Activated CD4-positive, alpha-beta memory T cell treated with anti-CD3 and anti-CD28 coated beads for 36 hours (primary cell): Measurements from ENCODE around the gene WWC1. TPM values are rescaled to one million over a fixed set of nuclear protein-coding genes. Genes with fewer than 3 reads are reported as not detected.
"Not testable (repeated sequence)": the region's sequence is repeated elsewhere in the genome, so short reads cannot be mapped to it uniquely, and the experiment has no call there.

ENCODE experiments used
- CTCF ChIA-PET: fragments of 350-600 bp; sonication (Branson Sonifier 250); formaldehyde crosslinking; loops from one replicate; lab custom pipeline; 2021; ENCODE audit warnings: antibody characterized with exemption, inconsistent platforms; lab: Charles Lee
- POLR2A ChIA-PET: fragments of 350-600 bp; sonication (Branson Sonifier 250); formaldehyde crosslinking; loops from one replicate; lab custom pipeline; 2021; ENCODE audit warnings: antibody characterized with exemption; lab: Charles Lee
- DNase-seq: peaks from one replicate; pipeline ENCODE4 v3.0.0-alpha.2; 2020
- H3K27ac Mint-ChIP-seq: one replicate; pipeline ENCODE4 v1.8.0; 2021; ENCODE audit warnings: mixed read lengths
- H3K27me3 Mint-ChIP-seq: one replicate; pipeline ENCODE4 v1.8.0; 2021; ENCODE audit warnings: mixed read lengths
- H3K36me3 Mint-ChIP-seq: one replicate; pipeline ENCODE4 v1.8.0; 2021; ENCODE audit warnings: mixed read lengths
- H3K4me1 Mint-ChIP-seq: one replicate; pipeline ENCODE4 v1.8.0; 2021; ENCODE audit warnings: low read depth, mixed read lengths
- H3K4me3 Mint-ChIP-seq: one replicate; pipeline ENCODE4 v1.8.0; 2021; ENCODE audit warnings: mild to moderate bottlenecking, mixed read lengths
- H3K9me3 Mint-ChIP-seq: one replicate; pipeline ENCODE4 v1.8.0; 2021; ENCODE audit warnings: mixed read lengths
- intact Hi-C: fragments of 100-400 bp; cut with micrococcal nuclease; formaldehyde crosslinking; loops from one replicate; pipeline ENCODE4 v1.15.1; 2023
- total RNA-seq, 2 experiments: library from RNA; stranded (reverse); gene quantifications; one replicate each; pipeline ENCODE4 v1.2.3, GENCODE V29; 2021

WWC1 gene
- total RNA-seq, 2 experiments from 2014 or later: 0.82 to 1.3 TPM

- intact Hi-C loops: no loop called here
- Mint-ChIP-seq H3K27ac (no peak overlapping the region), H3K4me1 (peaks cover 3% of the 10 kb centered on the region), H3K27me3 (peaks cover 5% of the 10 kb centered on the region), H3K36me3 (no peaks in the 10 kb centered on the region), H3K4me3 (no peak overlapping the region), H3K9me3 (no peaks in the 10 kb centered on the region)
- CTCF ChIA-PET: no interaction called here
- POLR2A ChIA-PET: no interaction called here
- no peak for DNase-seq
Observed at GRCh38 chr5:168327994-168328393, 36.5 kb downstream of the WWC1 start.

GRCh38 chr5:168328814-168329213 lies 37.4 kb downstream of the WWC1 start:
- POLR2A ChIA-PET: no interaction called here
- CTCF ChIA-PET: no interaction called here

GRCh38 chr5:168329302-168329701 lies 37.9 kb downstream of the WWC1 start:
- intact Hi-C loops: no loop called here
- Mint-ChIP-seq H3K27ac (no peak overlapping the region), H3K4me1 (peaks cover 3% of the 10 kb centered on the region), H3K36me3 (no peaks in the 10 kb centered on the region), H3K9me3 (no peaks in the 10 kb centered on the region), H3K4me3 (no peak overlapping the region), H3K27me3 (peaks cover 5% of the 10 kb centered on the region)
- no peak for DNase-seq
- POLR2A ChIA-PET: interaction anchor here (0.6 kb wide), 1 partner anchor 8 kb away, joined by 6 read pairs; no protein-coding TSS in a partner anchor
- CTCF ChIA-PET: no interaction called here

More at GRCh38 chr5:168328814-168329213, 37.4 kb downstream of the WWC1 start:
- DNase-seq: no peak
- Mint-ChIP-seq H3K27me3 (peaks cover 5% of the 10 kb centered on the region), H3K4me3 (no peak overlapping the region), H3K27ac (no peak overlapping the region), H3K4me1 (peaks cover 3% of the 10 kb centered on the region), H3K36me3 (no peaks in the 10 kb centered on the region), H3K9me3 (no peaks in the 10 kb centered on the region)
- intact Hi-C loops: no loop called here

- H3K4me1 Mint-ChIP-seq: peaks cover 3% of the 10 kb centered on the region
- no peak for DNase-seq
- peaks cover 3% of the 10 kb centered on the region for H3K27me3 Mint-ChIP-seq
- intact Hi-C loops: no loop called here
- no peak overlapping the region for H3K4me3 Mint-ChIP-seq
- no peaks in the 10 kb centered on the region for H3K36me3 Mint-ChIP-seq
- CTCF ChIA-PET: no interaction called here
- H3K9me3 Mint-ChIP-seq: no peaks in the 10 kb centered on the region
- no peak overlapping the region for H3K27ac Mint-ChIP-seq
- POLR2A ChIA-PET: no interaction called here
Observed at GRCh38 chr5:168332042-168332441, 40.6 kb downstream of the WWC1 start.

GRCh38 chr5:168334280-168334679 lies 42.8 kb downstream of the WWC1 start:
- no peak overlapping the region for H3K27ac Mint-ChIP-seq
- DNase-seq: no peak
- peaks cover 4% of the 10 kb centered on the region for H3K27me3 Mint-ChIP-seq
- no peaks in the 10 kb centered on the region for H3K4me1 Mint-ChIP-seq
- intact Hi-C loops: no loop called here
- no peak overlapping the region for H3K4me3 Mint-ChIP-seq
- ChIA-PET POLR2A (no interaction called here), CTCF (no interaction called here)
- no peaks in the 10 kb centered on the region for H3K36me3 Mint-ChIP-seq
- H3K9me3 Mint-ChIP-seq: no peaks in the 10 kb centered on the region

GRCh38 chr5:168334695-168335094 lies 43.2 kb downstream of the WWC1 start:
- H3K4me3 Mint-ChIP-seq: no peak overlapping the region
- CTCF ChIA-PET: no interaction called here
- H3K36me3 Mint-ChIP-seq: no peaks in the 10 kb centered on the region
- no peak overlapping the region for H3K27ac Mint-ChIP-seq
- DNase-seq: no peak
- no peaks in the 10 kb centered on the region for H3K4me1 Mint-ChIP-seq
- intact Hi-C loops: no loop called here
- H3K27me3 Mint-ChIP-seq: peaks cover 4% of the 10 kb centered on the region
- H3K9me3 Mint-ChIP-seq: no peaks in the 10 kb centered on the region
- POLR2A ChIA-PET: no interaction called here

GRCh38 chr5:168337361-168337760 lies 45.9 kb downstream of the WWC1 start:
- H3K27ac Mint-ChIP-seq: no peak overlapping the region
- no peaks in the 10 kb centered on the region for H3K4me1 Mint-ChIP-seq
- CTCF ChIA-PET: no interaction called here
- DNase-seq: no peak
- no peaks in the 10 kb centered on the region for H3K36me3 Mint-ChIP-seq
- intact Hi-C loops: no loop called here
- H3K27me3 Mint-ChIP-seq: peaks cover 4% of the 10 kb centered on the region
- POLR2A ChIA-PET: no interaction called here
- no peak overlapping the region for H3K4me3 Mint-ChIP-seq
- no peaks in the 10 kb centered on the region for H3K9me3 Mint-ChIP-seq

GRCh38 chr5:168339109-168339771 lies 47.8 kb downstream of the WWC1 start:
- H3K27ac Mint-ChIP-seq: no peak overlapping the region
- H3K9me3 Mint-ChIP-seq: no peaks in the 10 kb centered on the region
- H3K27me3 Mint-ChIP-seq: peaks cover 4% of the 10 kb centered on the region
- H3K4me1 Mint-ChIP-seq: no peaks in the 10 kb centered on the region
- POLR2A ChIA-PET: no interaction called here
- intact Hi-C loops: no loop called here
- DNase-seq: no peak
- H3K4me3 Mint-ChIP-seq: no peak overlapping the region
- H3K36me3 Mint-ChIP-seq: no peaks in the 10 kb centered on the region
- CTCF ChIA-PET: no interaction called here

- H3K9me3 Mint-ChIP-seq, CTCF ChIA-PET, H3K36me3 Mint-ChIP-seq, H3K4me1 Mint-ChIP-seq, intact Hi-C loops, DNase-seq, POLR2A ChIA-PET, H3K4me3 Mint-ChIP-seq, H3K27ac Mint-ChIP-seq, H3K27me3 Mint-ChIP-seq: not testable (repeated sequence)
Observed at GRCh38 chr5:168339772-168340140, 48.3 kb downstream of the WWC1 start.

GRCh38 chr5:168340487-168340886 lies 49.0 kb downstream of the WWC1 start:
- no peak for DNase-seq
- H3K27ac Mint-ChIP-seq: no peak overlapping the region
- no peaks in the 10 kb centered on the region for H3K9me3 Mint-ChIP-seq
- ChIA-PET CTCF (no interaction called here), POLR2A (no interaction called here)
- intact Hi-C loops: no loop called here
- peaks cover 4% of the 10 kb centered on the region for H3K27me3 Mint-ChIP-seq
- H3K4me3 Mint-ChIP-seq: no peak overlapping the region
- no peaks in the 10 kb centered on the region for H3K4me1 Mint-ChIP-seq
- no peaks in the 10 kb centered on the region for H3K36me3 Mint-ChIP-seq

- peaks cover 4% of the 10 kb centered on the region for H3K27me3 Mint-ChIP-seq
- no peaks in the 10 kb centered on the region for H3K9me3 Mint-ChIP-seq
- ChIA-PET POLR2A (no interaction called here), CTCF (no interaction called here)
- H3K36me3 Mint-ChIP-seq: no peaks in the 10 kb centered on the region
- no peak overlapping the region for H3K27ac Mint-ChIP-seq
- DNase-seq: no peak
- intact Hi-C loops: no loop called here
- H3K4me1 Mint-ChIP-seq: no peaks in the 10 kb centered on the region
- H3K4me3 Mint-ChIP-seq: no peak overlapping the region
Observed at GRCh38 chr5:168341178-168341577, 49.7 kb downstream of the WWC1 start.

- no peak for DNase-seq
- Mint-ChIP-seq H3K27me3 (peaks cover 4% of the 10 kb centered on the region), H3K9me3 (no peaks in the 10 kb centered on the region), H3K4me3 (no peak overlapping the region), H3K4me1 (no peaks in the 10 kb centered on the region), H3K27ac (no peak overlapping the region), H3K36me3 (no peaks in the 10 kb centered on the region)
- ChIA-PET CTCF (interaction anchor here (0.6 kb wide), 1 partner anchor 595 kb away, joined by 3 read pairs; no protein-coding TSS in a partner anchor), POLR2A (no interaction called here)
- intact Hi-C loops: no loop called here
Observed at GRCh38 chr5:168342151-168342825, 50.8 kb downstream of the WWC1 start.

GRCh38 chr5:168342985-168343384 lies 51.5 kb downstream of the WWC1 start:
- ChIA-PET CTCF (no interaction called here), POLR2A (no interaction called here)
- intact Hi-C loops: no loop called here
- Mint-ChIP-seq H3K4me3 (no peak overlapping the region), H3K27ac (no peak overlapping the region), H3K27me3 (no peaks in the 10 kb centered on the region), H3K36me3 (no peaks in the 10 kb centered on the region), H3K4me1 (no peaks in the 10 kb centered on the region), H3K9me3 (no peaks in the 10 kb centered on the region)
- DNase-seq: no peak
